Smooth muscle cell (in vitro differentiated cells): ENCODE measurements around the gene TMEM125. TPM values are rescaled to one million over a fixed set of nuclear protein-coding genes. Genes with fewer than 3 reads are reported as not detected.

Experiments used
- DNase-seq: peaks from one replicate; lab custom pipeline; 2025; ENCODE audit not compliant: unreplicated experiment; lab: John Stamatoyannopoulos, UW
- H2AFZ ChIP-seq: fragments of 200-600 bp; sonication (generic); 2 replicates; pipeline ENCODE4 v1.6.0; 2016; ENCODE audit warnings: antibody characterized with exemption, low read depth, mild to moderate bottlenecking
- H3F3A ChIP-seq: fragments of 200-600 bp; sonication (generic); 2 replicates; pipeline ENCODE4 v1.6.0; 2017; ENCODE audit warnings: antibody characterized with exemption, low read depth
- H3K27ac ChIP-seq: fragments of 200-600 bp; sonication (generic); 2 replicates; pipeline ENCODE4 v1.5.1; 2016; ENCODE audit warnings: low read depth, mild to moderate bottlenecking
- H3K27me3 ChIP-seq: fragments of 200-600 bp; sonication (generic); 2 replicates; pipeline ENCODE4 v1.6.1; 2016; ENCODE audit warnings: low read depth, mild to moderate bottlenecking
- H3K36me3 ChIP-seq: fragments of 200-600 bp; sonication (generic); 2 replicates; pipeline ENCODE4 v1.5.1; 2016; ENCODE audit warnings: low read depth
- H3K4me1 ChIP-seq: fragments of 200-600 bp; sonication (generic); 2 replicates; pipeline ENCODE4 v1.5.1; 2016; ENCODE audit warnings: low read depth
- H3K4me2 ChIP-seq: fragments of 200-600 bp; sonication (generic); 2 replicates; pipeline ENCODE4 v1.6.0; 2016; ENCODE audit warnings: mild to moderate bottlenecking
- H3K4me3 ChIP-seq: fragments of 200-600 bp; sonication (generic); 2 replicates; pipeline ENCODE4 v1.5.1; 2016; ENCODE audit warnings: mild to moderate bottlenecking
- H3K79me2 ChIP-seq: fragments of 200-600 bp; sonication (generic); 2 replicates; pipeline ENCODE4 v1.6.0; 2016; ENCODE audit warnings: low read depth, mild to moderate bottlenecking
- H3K9ac ChIP-seq: fragments of 200-600 bp; sonication (generic); 2 replicates; pipeline ENCODE4 v1.6.0; 2016; ENCODE audit warnings: low read depth
- H3K9me3 ChIP-seq: fragments of 200-600 bp; sonication (generic); replicated peaks from 2 replicates; pipeline ENCODE4 v1.5.1; 2016; ENCODE audit warnings: low read depth
- H4K20me1 ChIP-seq: fragments of 200-600 bp; sonication (generic); 2 replicates; pipeline ENCODE4 v1.6.0; 2016; ENCODE audit warnings: low read depth
- WGBS: methylation state at CpG from one replicate; pipeline ENCODE4 v1.1.7; 2016; ENCODE audit warnings: low lambda C conversion rate; 5-methylcytosine and 5-hydroxymethylcytosine counted together
- polyA plus RNA-seq: library from polyadenylated mRNA; unstranded; fragments of >200 nt; fragmentation: Nextera tagmentation; extraction: Ambion mirVana; gene quantifications from 2 replicates; pipeline ENCODE4 v1.2.1, GENCODE V29; 2016
- total RNA-seq: library from RNA; depleted of rRNA; stranded (reverse); fragments of >200 nt; gene quantifications from 2 replicates; pipeline ENCODE4 v1.2.3, GENCODE V29; 2014
- TF ChIP-seq, protein P1 (sequence below): fragments of 200-600 bp; sonication (generic); IDR thresholded peaks from 2 replicates; pipeline ENCODE4 v1.5.1; 2017; ENCODE audit warnings: borderline replicate concordance, mild to moderate bottlenecking, antibody characterized with exemption; ENCODE audit not compliant: insufficient read depth, poor library complexity, severe bottlenecking

Gene TMEM125
- total RNA-seq (2.8 and 4.2 TPM in 2 replicates), polyA plus RNA-seq (1.4 and 3.3 TPM in 2 replicates)

DNA sequence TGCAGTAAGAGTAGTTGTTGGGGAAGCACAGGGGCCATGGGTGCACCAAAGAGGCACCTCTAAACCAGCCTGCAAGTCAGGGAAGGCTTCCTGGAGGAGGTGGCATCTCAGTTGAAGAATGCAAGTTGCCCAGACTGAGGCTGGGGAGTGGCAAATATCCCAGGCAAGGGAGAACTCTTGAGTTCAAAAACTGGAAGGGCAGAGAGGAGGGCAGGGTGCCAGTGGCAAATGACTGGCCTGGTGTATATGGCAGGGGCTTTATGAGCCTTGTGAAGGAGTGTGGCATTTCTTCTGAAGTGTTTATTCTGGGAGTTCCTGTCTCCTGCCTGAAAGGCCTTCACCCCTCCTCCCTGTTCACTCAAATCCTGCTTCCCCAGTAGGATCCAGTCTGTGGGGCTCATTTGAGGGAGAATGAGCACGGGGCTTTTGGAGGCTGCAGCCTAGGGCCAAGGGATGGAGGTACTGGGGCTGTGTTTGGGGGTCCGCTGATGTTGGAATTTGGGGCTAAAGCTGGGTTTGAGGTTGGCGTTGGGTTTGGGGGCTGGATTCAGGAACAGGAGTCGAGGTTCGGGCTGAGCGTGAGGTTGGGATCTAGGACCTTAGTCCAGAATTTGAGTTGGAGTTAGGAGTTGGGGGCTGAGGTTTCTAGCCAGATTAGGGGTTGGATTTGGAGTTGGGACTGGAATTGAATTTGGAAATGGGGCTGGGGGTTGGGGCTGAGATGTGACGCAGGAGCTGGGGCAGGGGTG lies at the start of gene TMEM125:
TSS of gene TMEM125 (plus strand) at position 357 of the 749 bp plus-strand sequence. CDS start 2,740 bp downstream, outside the sequence.
- H3K27ac ChIP-seq, result no peak within 1 kb of the TSS
- H3K79me2 ChIP-seq, result no peaks in the 10 kb centered on the region
- WGBS, result 88% methylated on average over 7 of the region's 7 CpGs
- TF ChIP-seq, protein P1, sequence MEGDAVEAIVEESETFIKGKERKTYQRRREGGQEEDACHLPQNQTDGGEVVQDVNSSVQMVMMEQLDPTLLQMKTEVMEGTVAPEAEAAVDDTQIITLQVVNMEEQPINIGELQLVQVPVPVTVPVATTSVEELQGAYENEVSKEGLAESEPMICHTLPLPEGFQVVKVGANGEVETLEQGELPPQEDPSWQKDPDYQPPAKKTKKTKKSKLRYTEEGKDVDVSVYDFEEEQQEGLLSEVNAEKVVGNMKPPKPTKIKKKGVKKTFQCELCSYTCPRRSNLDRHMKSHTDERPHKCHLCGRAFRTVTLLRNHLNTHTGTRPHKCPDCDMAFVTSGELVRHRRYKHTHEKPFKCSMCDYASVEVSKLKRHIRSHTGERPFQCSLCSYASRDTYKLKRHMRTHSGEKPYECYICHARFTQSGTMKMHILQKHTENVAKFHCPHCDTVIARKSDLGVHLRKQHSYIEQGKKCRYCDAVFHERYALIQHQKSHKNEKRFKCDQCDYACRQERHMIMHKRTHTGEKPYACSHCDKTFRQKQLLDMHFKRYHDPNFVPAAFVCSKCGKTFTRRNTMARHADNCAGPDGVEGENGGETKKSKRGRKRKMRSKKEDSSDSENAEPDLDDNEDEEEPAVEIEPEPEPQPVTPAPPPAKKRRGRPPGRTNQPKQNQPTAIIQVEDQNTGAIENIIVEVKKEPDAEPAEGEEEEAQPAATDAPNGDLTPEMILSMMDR, result no peak
- H3K9me3 ChIP-seq, result no peaks in the 10 kb centered on the region
- H3K36me3 ChIP-seq, result no peaks in the 10 kb centered on the region
- no peak for DNase-seq
- H3K9ac ChIP-seq, result no peak within 1 kb of the TSS
- no peaks in the 10 kb centered on the region for H3K27me3 ChIP-seq
- no peaks in the 10 kb centered on the region for H3F3A ChIP-seq
- H2AFZ ChIP-seq, result peak within 1 kb of the TSS; percentile 58
- H3K4me3 ChIP-seq, result peak within 1 kb of the TSS; percentile 34
- no peaks in the 10 kb centered on the region for H4K20me1 ChIP-seq
- peak within 1 kb of the TSS; percentile 81 for H3K4me2 ChIP-seq
- H3K4me1 ChIP-seq, result peaks cover 8% of the 10 kb centered on the region

DNA sequence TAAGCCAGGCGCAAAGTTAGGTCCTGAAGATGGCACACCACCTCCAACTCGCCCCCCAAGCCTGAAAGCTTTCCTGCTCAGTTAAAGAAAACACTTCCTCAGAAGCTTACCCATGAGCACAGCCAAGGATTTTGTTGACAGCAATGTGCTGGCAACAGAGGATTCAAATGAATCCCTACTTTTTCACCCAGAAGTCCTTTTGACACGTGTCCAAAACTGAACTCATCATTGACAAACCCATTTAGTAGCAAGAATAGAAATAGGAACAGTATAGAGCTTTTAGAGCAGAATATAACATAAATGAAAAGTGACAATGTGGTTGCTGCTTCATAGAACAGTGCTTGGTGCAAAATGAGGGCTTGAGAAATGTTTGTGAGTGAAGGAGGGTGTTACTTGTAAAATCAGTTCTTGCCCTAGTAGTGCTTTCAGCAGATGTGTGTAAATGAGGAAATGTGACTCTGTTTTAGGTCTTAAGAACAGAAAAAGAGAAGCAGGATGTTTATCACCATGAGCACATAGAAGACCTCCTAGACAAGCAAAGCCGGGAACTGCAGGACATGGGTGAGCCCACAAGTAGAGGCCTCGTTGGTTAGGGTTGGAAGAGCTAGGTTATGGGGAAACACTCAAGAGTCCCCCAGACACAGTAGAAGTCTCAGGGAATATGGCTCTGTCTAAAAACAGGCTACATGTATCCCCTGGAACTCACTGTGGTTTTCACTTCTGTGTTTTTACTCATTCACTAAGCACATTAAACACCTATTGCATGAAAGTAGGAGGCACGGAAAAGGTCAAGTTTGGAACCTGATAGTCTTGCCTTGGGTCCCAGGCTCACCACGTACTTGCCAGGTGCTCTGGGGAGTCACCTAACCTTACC lies 48.6 kb upstream of the TMEM125 start:
- TF ChIP-seq, protein P1, result no peak
- H3F3A ChIP-seq, result no peaks in the 10 kb centered on the region
- DNase-seq, result no peak
- no peaks in the 10 kb centered on the region for H3K27me3 ChIP-seq
- no peaks in the 10 kb centered on the region for H3K9me3 ChIP-seq
- no peaks in the 10 kb centered on the region for H3K36me3 ChIP-seq
- H3K79me2 ChIP-seq, result no peaks in the 10 kb centered on the region
- H4K20me1 ChIP-seq, result no peaks in the 10 kb centered on the region
- H3K4me2 ChIP-seq, result no peak overlapping the region
- 85% methylated on average over 7 of the region's 7 CpGs for WGBS
- H3K9ac ChIP-seq, result no peak overlapping the region
- H3K27ac ChIP-seq, result no peak overlapping the region
- H3K4me3 ChIP-seq, result no peak overlapping the region
- H2AFZ ChIP-seq, result no peak overlapping the region
- H3K4me1 ChIP-seq, result no peaks in the 10 kb centered on the region

DNA sequence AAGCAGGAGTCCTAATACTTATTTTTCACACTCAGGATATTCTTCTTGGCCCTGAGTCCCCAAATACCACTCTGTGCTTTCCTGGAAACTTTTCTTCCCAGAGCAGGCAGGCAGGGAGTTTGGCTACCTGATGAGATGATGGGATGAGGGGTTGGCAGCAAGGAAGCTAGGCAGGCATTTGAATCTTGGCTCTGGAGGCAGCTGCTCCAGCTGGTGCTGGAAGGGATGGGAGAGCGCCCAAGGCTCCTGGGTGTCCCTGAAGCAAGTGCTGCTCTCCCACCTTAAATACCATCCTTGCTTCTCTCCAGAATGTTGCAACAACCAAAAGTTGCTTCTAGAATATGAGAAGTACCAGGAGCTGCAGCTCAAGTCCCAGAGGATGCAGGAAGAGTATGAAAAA lies 48.0 kb upstream of the TMEM125 start:
- H3F3A ChIP-seq, result no peaks in the 10 kb centered on the region
- H3K9ac ChIP-seq, result no peak overlapping the region
- no peak overlapping the region for H3K4me2 ChIP-seq
- H3K79me2 ChIP-seq, result no peaks in the 10 kb centered on the region
- no peak for DNase-seq
- no peak overlapping the region for H3K27ac ChIP-seq
- no peaks in the 10 kb centered on the region for H3K4me1 ChIP-seq
- 100% methylated on average over 1 of the region's 1 CpG for WGBS
- H3K36me3 ChIP-seq, result no peaks in the 10 kb centered on the region
- no peaks in the 10 kb centered on the region for H3K27me3 ChIP-seq
- no peak overlapping the region for H3K4me3 ChIP-seq
- H4K20me1 ChIP-seq, result no peaks in the 10 kb centered on the region
- no peaks in the 10 kb centered on the region for H3K9me3 ChIP-seq
- TF ChIP-seq, protein P1, result no peak
- no peak overlapping the region for H2AFZ ChIP-seq
